HS-27A (cell line): ENCODE measurements around the gene LENG9.
A peak's percentile ranks its signal among the peaks of the same experiment; 100 is the strongest.
"Not testable (repeated sequence)": the region's sequence is repeated elsewhere in the genome, so short reads cannot be mapped to it uniquely, and the experiment has no call there.

Experiments
- DNase-seq: peaks from one replicate; pipeline ENCODE4 v3.0.0-alpha.2; 2012; ENCODE audit warnings: low read depth, missing footprints

Gene LENG9

GRCh38 chr19:54459282-54460229, 4.0 kb downstream of the LENG9 start:
- no peak for DNase-seq

- DNase-seq: no peak
Observed at GRCh38 chr19:54458648-54459281, 4.8 kb downstream of the LENG9 start.

GRCh38 chr19:54457773-54458647, 5.6 kb downstream of the LENG9 start:
- no peak for DNase-seq

GRCh38 chr19:54456423-54457373, 6.9 kb downstream of the LENG9 start:
- no peak for DNase-seq

GRCh38 chr19:54455786-54456422, 7.7 kb downstream of the LENG9 start:
- DNase-seq: no peak

GRCh38 chr19:54454781-54455675, 8.6 kb downstream of the LENG9 start:
- DNase-seq: no peak

- no peak for DNase-seq
Observed at GRCh38 chr19:54453921-54454780, 9.4 kb downstream of the LENG9 start.

- DNase-seq: no peak
Observed at GRCh38 chr19:54452626-54453025, 11.0 kb downstream of the LENG9 start.

- no peak for DNase-seq
Observed at GRCh38 chr19:54451997-54452396, 11.6 kb downstream of the LENG9 start.

GRCh38 chr19:54451331-54451871, 12.2 kb downstream of the LENG9 start:
- no peak for DNase-seq

GRCh38 chr19:54449701-54450069, 13.9 kb downstream of the LENG9 start:
- no peak for DNase-seq

GRCh38 chr19:54448774-54449700, 14.5 kb downstream of the LENG9 start, which contains the start of gene LENG8:
LENG8 (plus strand) TSS chr19:54449199; CDS start chr19:54451345, 2,146 bp downstream.
- peak; percentile 97 for DNase-seq

GRCh38 chr19:54448040-54448773, 15.4 kb downstream of the LENG9 start:
- DNase-seq: no peak

GRCh38 chr19:54446349-54446748, 17.2 kb downstream of the LENG9 start:
- not testable (repeated sequence) for DNase-seq

GRCh38 chr19:54444737-54445136, 18.8 kb downstream of the LENG9 start:
- DNase-seq: no peak

GRCh38 chr19:54440641-54441040, 22.9 kb downstream of the LENG9 start:
- no peak for DNase-seq
